ENCODE measurements around the gene MAGI2.
"Not testable (repeated sequence)": the region's sequence is repeated elsewhere in the genome, so short reads cannot be mapped to it uniquely, and the experiment has no call there.

Gene MAGI2

GRCh38 chr7:78253850-78254725 is 1199.4 kb downstream of the MAGI2 start:
- FAIRE-seq = no peak

GRCh38 chr7:78248867-78249266 is 1204.6 kb downstream of the MAGI2 start:
- no peak for FAIRE-seq

GRCh38 chr7:78247910-78248689 is 1205.4 kb downstream of the MAGI2 start:
- FAIRE-seq = no peak

- not testable (repeated sequence) for FAIRE-seq
Observed at GRCh38 chr7:78240179-78240578, 1213.3 kb downstream of the MAGI2 start.

- no peak for FAIRE-seq
Observed at GRCh38 chr7:78234634-78235033, 1218.8 kb downstream of the MAGI2 start.

GRCh38 chr7:78232806-78233205 is 1220.7 kb downstream of the MAGI2 start:
- FAIRE-seq = no peak

GRCh38 chr7:78226059-78226719 is 1227.3 kb downstream of the MAGI2 start:
- no peak for FAIRE-seq

GRCh38 chr7:78225534-78225933 is 1227.9 kb downstream of the MAGI2 start:
- FAIRE-seq = no peak

GRCh38 chr7:78224923-78225322 is 1228.5 kb downstream of the MAGI2 start:
- FAIRE-seq = no peak

- no peak for FAIRE-seq
Observed at GRCh38 chr7:78223598-78223997, 1229.9 kb downstream of the MAGI2 start.

- FAIRE-seq = no peak
Observed at GRCh38 chr7:78222001-78222751, 1231.3 kb downstream of the MAGI2 start.

- no peak for FAIRE-seq
Observed at GRCh38 chr7:78220754-78221153, 1232.7 kb downstream of the MAGI2 start.

GRCh38 chr7:78218876-78219275 is 1234.6 kb downstream of the MAGI2 start:
- no peak for FAIRE-seq

- FAIRE-seq = no peak
Observed at GRCh38 chr7:78218051-78218450, 1235.4 kb downstream of the MAGI2 start.

- no peak for FAIRE-seq
Observed at GRCh38 chr7:78215199-78215598, 1238.3 kb downstream of the MAGI2 start.

GRCh38 chr7:78213402-78213801 is 1240.1 kb downstream of the MAGI2 start:
- FAIRE-seq = no peak

GRCh38 chr7:78212476-78213060 is 1240.9 kb downstream of the MAGI2 start:
- no peak for FAIRE-seq

- no peak for FAIRE-seq
Observed at GRCh38 chr7:78207269-78207668, 1246.2 kb downstream of the MAGI2 start.

- no peak for FAIRE-seq
Observed at GRCh38 chr7:78206769-78207168, 1246.7 kb downstream of the MAGI2 start.

GRCh38 chr7:78203042-78203720 is 1250.3 kb downstream of the MAGI2 start:
- FAIRE-seq = no peak

GRCh38 chr7:78198756-78199155 is 1254.7 kb downstream of the MAGI2 start:
- FAIRE-seq = no peak

GRCh38 chr7:78197447-78197846 is 1256.0 kb downstream of the MAGI2 start:
- no peak for FAIRE-seq
